Measurements from ENCODE around the gene SLC12A6. TPM values are rescaled to one million over a fixed set of nuclear protein-coding genes. Genes with fewer than 3 reads are reported as not detected.

SLC12A6 gene
- total and polyA plus RNA-seq, 2 of the 13 experiments (the other 11 are each of a cell fraction or from before 2014, with no cell fraction given): 15.2 to 30.1 TPM

- no peak for TF ChIP-seq DMTF1 (CRISPR knock-in tag; IDR thresholded peaks at IDR 0.05)
Observed at GRCh38 chr15:34297059-34297458, 40.5 kb downstream of the SLC12A6 start (continued).

- in situ Hi-C loops (cut with HindIII; ENCODE audit: extremely low pct_ligation_motif_present, low pct_unique_long_range_greater_than_20kb) (no loop called here), intact Hi-C loops (cut with micrococcal nuclease; ENCODE audit: unreplicated experiment) (no loop called here)
- no peak for DNase-seq (ENCODE audit: low spot score)
- peaks cover 2% of the 10 kb centered on the region for H3K79me2 ChIP-seq (ENCODE audit: insufficient read depth, low read length)
- H3K27me3 ChIP-seq (ENCODE audit: control insufficient read depth in 1 of 2, insufficient read depth in 2 of 2, low read length in 2 of 2): no peaks in the 10 kb centered on the region
- H3K36me3 ChIP-seq (replicated peaks in 1 of 2; ENCODE audit: control insufficient read depth in 1 of 2, insufficient read depth in 2 of 2, low read length in 2 of 2): peaks cover 0 to 6% of the 10 kb centered on the region in 2 experiments; a peak in 1 of 5 replicates
- H3K4me1 ChIP-seq (ENCODE audit: insufficient read depth, low read length): no peaks in the 10 kb centered on the region
- WGBS (ENCODE audit: low lambda C conversion rate): 95% methylated on average over 6 of the region's 9 CpGs
- CTCF ChIA-PET (ENCODE audit: low intra/inter-chr PET ratio, low total read pairs): no interaction called here
- no peak for ATAC-seq
- no peaks in the 10 kb centered on the region for H4K20me1 ChIP-seq (ENCODE audit: insufficient read depth, low read length)
- no TSS peak for BruUV-seq (replicated peaks)
- FAIRE-seq: no peak
- no peak overlapping the region for H3K9ac ChIP-seq (ENCODE audit: insufficient read depth, low read depth, low read length)
- POLR2A ChIA-PET: no interaction called here
- no peak overlapping the region for H2AFZ ChIP-seq (ENCODE audit: low read length)
- no peaks in the 10 kb centered on the region for H3K9me3 ChIP-seq (ENCODE audit: low read length)
- H3K27ac ChIP-seq (ENCODE audit: extremely low read length, insufficient read depth, low read length): no peak overlapping the region
- H3K4me2 ChIP-seq (ENCODE audit: low read depth, low read length): no peak overlapping the region
- H3K4me3 ChIP-seq (replicated peaks in 1 of 3; ENCODE audit: insufficient read depth in 1 of 3, low read depth in 2 of 3, low read length in 3 of 3): no peak overlapping the region
- TF ChIP-seq ZNF512 (CRISPR knock-in tag; IDR thresholded peaks at IDR 0.05) (no peak), TRIM22 (IDR thresholded peaks at IDR 0.05) (no peak), ZNF572 (CRISPR knock-in tag; IDR thresholded peaks at IDR 0.05) (no peak), TSC22D2 (CRISPR knock-in tag; IDR thresholded peaks at IDR 0.05; ENCODE audit: borderline replicate concordance) (no peak), ZKSCAN8 (CRISPR knock-in tag; IDR thresholded peaks at IDR 0.05; ENCODE audit: borderline replicate concordance) (no peak), BCL6 (CRISPR knock-in tag; IDR thresholded peaks at IDR 0.05) (no peak), NFIC (IDR thresholded peaks at IDR 0.05; ENCODE audit: low read length) (no peak), ZMAT3 (CRISPR knock-in tag; conservative IDR thresholded peaks at IDR 0.05) (no peak), ASH2L (IDR thresholded peaks at IDR 0.05; ENCODE audit: insufficient read length, low read depth, low read length) (no peak), DNMT3B (CRISPR knock-in tag; conservative IDR thresholded peaks at IDR 0.05) (no peak), ZBTB4 (CRISPR knock-in tag; IDR thresholded peaks at IDR 0.05; ENCODE audit: borderline replicate concordance) (no peak), ZNF772 (CRISPR knock-in tag; IDR thresholded peaks at IDR 0.05) (no peak), SSRP1 (CRISPR knock-in tag; IDR thresholded peaks at IDR 0.05) (no peak)
Observed at GRCh38 chr15:34292621-34293020, 45.0 kb downstream of the SLC12A6 start.

Data from HepG2 (cell line).